ENCODE measurements around the gene GATM.

GRCh38 chr15:45402162-45402954 is 24.0 kb upstream of the GATM start:
- TF ChIP-seq, protein P1, sequence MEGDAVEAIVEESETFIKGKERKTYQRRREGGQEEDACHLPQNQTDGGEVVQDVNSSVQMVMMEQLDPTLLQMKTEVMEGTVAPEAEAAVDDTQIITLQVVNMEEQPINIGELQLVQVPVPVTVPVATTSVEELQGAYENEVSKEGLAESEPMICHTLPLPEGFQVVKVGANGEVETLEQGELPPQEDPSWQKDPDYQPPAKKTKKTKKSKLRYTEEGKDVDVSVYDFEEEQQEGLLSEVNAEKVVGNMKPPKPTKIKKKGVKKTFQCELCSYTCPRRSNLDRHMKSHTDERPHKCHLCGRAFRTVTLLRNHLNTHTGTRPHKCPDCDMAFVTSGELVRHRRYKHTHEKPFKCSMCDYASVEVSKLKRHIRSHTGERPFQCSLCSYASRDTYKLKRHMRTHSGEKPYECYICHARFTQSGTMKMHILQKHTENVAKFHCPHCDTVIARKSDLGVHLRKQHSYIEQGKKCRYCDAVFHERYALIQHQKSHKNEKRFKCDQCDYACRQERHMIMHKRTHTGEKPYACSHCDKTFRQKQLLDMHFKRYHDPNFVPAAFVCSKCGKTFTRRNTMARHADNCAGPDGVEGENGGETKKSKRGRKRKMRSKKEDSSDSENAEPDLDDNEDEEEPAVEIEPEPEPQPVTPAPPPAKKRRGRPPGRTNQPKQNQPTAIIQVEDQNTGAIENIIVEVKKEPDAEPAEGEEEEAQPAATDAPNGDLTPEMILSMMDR (IDR thresholded peaks at IDR 0.05 in 8 of 11, conservative IDR thresholded peaks at IDR 0.05 in 3 of 11), result peak in 3 of 11 experiments; percentile 7 to 22 (median 10)
- TF ChIP-seq POLR2A (IDR thresholded peaks at IDR 0.05), result peak in 2 of 3 donors; percentile 26 to 46
- TF ChIP-seq POLR2AphosphoS5 (IDR thresholded peaks at IDR 0.05), result peak; percentile 92 to 96 (median 93)
